ENCODE measurements around the gene NCAM2. TPM values are rescaled to one million over a fixed set of nuclear protein-coding genes. Genes with fewer than 3 reads are reported as not detected.
A peak's percentile ranks its signal among the peaks of the same experiment; 100 is the strongest.

NCAM2 gene
- total RNA-seq, 4 donors from 2014 or later: 0.96 to 1.6 TPM; not detected in 2

DNA sequence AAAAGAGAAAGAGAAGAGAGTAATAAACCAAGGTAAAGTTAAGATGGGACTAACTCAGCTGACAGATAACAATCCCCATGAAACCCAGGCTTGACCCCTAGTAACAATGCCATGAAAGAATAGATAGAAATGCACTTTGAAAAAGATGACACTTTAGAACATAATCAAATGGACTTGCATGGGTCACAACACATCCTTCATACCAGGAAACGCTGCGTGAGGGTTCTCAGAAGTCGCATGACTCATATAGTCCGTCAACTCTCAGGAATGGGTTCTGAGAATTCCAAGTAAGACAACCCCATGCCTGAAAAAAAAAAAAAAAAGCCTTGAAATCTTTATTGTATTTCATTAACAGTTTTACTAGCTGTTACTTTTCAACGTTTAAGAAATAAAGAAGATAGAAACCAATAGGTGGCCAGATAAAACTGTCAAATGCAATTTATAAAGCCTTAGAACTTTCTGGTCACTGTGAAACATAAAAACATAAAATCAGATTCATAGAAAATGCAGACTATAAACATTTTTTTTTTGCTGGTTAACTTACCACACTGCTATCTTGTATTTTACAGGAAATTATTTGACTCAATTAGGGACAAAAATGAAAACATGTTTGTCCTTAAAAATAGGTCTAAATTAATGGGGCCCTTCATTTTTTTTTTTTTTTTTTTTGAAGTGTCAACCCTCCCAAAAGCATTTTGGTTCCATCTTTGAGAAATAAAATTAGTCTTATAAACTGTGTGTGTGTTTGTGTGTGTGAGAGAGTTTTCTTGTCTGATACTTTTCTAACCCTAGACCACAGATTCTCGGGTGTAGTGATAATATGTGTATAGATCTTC, 202.1 kb downstream of the NCAM2 start:
- H3K27ac ChIP-seq: peak overlapping the region; percentile 57 to 77 (median 72)
- TF ChIP-seq POLR2A (IDR thresholded peaks at IDR 0.05) (no peak), EP300 (IDR thresholded peaks at IDR 0.05; ENCODE audit: low read depth) (peak; percentile 65), POLR2AphosphoS5 (IDR thresholded peaks at IDR 0.05) (peak in 2 of 3 donors; percentile 58 to 71)
- TF ChIP-seq, protein P1, sequence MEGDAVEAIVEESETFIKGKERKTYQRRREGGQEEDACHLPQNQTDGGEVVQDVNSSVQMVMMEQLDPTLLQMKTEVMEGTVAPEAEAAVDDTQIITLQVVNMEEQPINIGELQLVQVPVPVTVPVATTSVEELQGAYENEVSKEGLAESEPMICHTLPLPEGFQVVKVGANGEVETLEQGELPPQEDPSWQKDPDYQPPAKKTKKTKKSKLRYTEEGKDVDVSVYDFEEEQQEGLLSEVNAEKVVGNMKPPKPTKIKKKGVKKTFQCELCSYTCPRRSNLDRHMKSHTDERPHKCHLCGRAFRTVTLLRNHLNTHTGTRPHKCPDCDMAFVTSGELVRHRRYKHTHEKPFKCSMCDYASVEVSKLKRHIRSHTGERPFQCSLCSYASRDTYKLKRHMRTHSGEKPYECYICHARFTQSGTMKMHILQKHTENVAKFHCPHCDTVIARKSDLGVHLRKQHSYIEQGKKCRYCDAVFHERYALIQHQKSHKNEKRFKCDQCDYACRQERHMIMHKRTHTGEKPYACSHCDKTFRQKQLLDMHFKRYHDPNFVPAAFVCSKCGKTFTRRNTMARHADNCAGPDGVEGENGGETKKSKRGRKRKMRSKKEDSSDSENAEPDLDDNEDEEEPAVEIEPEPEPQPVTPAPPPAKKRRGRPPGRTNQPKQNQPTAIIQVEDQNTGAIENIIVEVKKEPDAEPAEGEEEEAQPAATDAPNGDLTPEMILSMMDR (IDR thresholded peaks at IDR 0.05): no peak

DNA sequence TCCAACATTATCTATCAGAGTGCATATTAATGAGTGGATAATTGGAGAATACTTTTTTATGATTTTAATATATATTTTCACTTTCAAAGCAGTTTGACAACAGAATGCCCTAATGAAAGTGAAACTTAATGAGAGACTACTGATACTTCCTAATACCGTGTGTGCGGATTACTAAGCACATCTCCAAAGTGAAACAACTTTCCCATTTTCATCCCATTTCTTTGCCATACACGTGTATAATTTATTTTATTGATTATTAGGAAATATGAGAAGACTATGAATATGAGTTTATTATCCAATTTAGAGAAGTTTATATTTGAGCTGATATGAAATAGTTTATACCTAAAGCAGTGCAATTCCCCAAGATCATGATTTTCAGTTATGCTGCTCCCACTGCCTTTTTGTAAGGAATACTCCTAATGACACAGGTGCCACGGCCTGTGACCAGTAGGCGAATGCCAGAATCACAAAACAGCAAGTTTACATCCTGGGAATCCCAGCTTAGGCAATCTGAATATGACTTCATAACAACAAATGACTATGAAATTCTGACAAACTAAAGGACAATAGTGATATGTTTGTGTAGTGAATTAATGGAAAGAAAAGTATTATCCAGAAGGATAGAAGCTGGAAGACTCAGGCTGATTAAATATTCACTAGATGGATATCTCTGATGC, 202.9 kb downstream of the NCAM2 start:
- H3K27ac ChIP-seq: peak overlapping the region in 3 of 4 donors; percentile 57 to 77 (median 73)
- H3K4me1 ChIP-seq: peaks cover 0 to 8% (median 2%) of the 10 kb centered on the region in 4 donors
- DNase-seq: no peak
- intact Hi-C loops (cut with DNase I; ENCODE audit: low total_unique reads): no loop called here
- no peaks in the 10 kb centered on the region for H3K27me3 ChIP-seq
- H3K36me3 ChIP-seq: no peaks in the 10 kb centered on the region
- TF ChIP-seq POLR2A (IDR thresholded peaks at IDR 0.05): no peak
- no peak for TF ChIP-seq EP300 (IDR thresholded peaks at IDR 0.05; ENCODE audit: low read depth)
- TF ChIP-seq POLR2AphosphoS5 (IDR thresholded peaks at IDR 0.05): no peak
- TF ChIP-seq, protein P1 (IDR thresholded peaks at IDR 0.05): no peak
- H3K9me3 ChIP-seq: no peaks in the 10 kb centered on the region
- peak overlapping the region in 2 of 4 donors; percentile 12 to 15 for H3K4me3 ChIP-seq
- in situ Hi-C loops (cut with MboI; ENCODE audit: low pct_ligation_motif_present in 1 of 4, low pct_unique_long_range_greater_than_20kb in 1 of 4, low sequenced_read_pairs in 3 of 4): no loop called here
- 44 to 66% methylated on average over 5 of the region's 5 CpGs for WGBS, 2 donors (ENCODE audit: low coverage in 1 of 2)

More for the DNA sequence above, 202.1 kb downstream of the NCAM2 start:
- intact Hi-C loops (cut with DNase I; ENCODE audit: low total_unique reads): no loop called here
- Histone ChIP-seq H3K27me3 (no peaks in the 10 kb centered on the region), H3K36me3 (no peaks in the 10 kb centered on the region), H3K9me3 (no peaks in the 10 kb centered on the region), H3K4me1 (peaks cover 0 to 8% (median 2%) of the 10 kb centered on the region in 4 donors), H3K4me3 (peak overlapping the region in 2 of 4 donors; percentile 12 to 15)
- 34 to 38% methylated on average over 6 of the region's 6 CpGs for WGBS, 2 donors (ENCODE audit: low coverage in 1 of 2)
- in situ Hi-C loops (cut with MboI; ENCODE audit: low pct_ligation_motif_present in 1 of 4, low pct_unique_long_range_greater_than_20kb in 1 of 4, low sequenced_read_pairs in 3 of 4): no loop called here
- peak; percentile 27 for DNase-seq

DNA sequence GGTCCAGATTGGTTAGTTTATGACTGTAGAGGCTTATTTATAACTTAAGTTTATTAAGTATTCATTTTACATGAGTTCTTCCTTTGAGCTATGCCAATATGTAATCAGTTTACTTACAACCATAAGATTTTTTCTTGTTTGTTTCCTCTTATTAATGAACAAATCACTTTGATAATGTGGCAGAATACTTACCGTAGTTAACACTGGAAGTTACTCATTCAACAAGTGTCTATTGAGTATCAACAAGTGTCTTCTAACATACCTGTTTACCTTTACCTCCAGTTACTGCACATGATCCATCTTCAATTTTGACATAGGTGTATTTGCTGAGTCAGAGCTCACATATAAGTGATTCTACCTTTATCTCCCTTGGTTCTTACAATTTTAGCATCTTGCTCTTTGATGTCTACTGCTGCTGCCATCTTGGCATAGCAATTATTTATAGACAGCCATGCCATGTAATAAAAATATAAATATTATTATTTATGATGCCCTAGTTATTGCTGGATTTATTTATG, 205.7 kb downstream of the NCAM2 start:
- Histone ChIP-seq H3K4me1 (peaks cover 0 to 8% (median 2%) of the 10 kb centered on the region in 4 donors), H3K9me3 (no peaks in the 10 kb centered on the region), H3K27ac (no peak overlapping the region), H3K36me3 (no peaks in the 10 kb centered on the region), H3K27me3 (no peaks in the 10 kb centered on the region), H3K4me3 (no peak overlapping the region)
- in situ Hi-C loops (cut with MboI; ENCODE audit: low pct_ligation_motif_present in 1 of 4, low pct_unique_long_range_greater_than_20kb in 1 of 4, low sequenced_read_pairs in 3 of 4): no loop called here
- WGBS, 2 donors (ENCODE audit: low coverage in 1 of 2): 92 to 98% methylated on average over 1 of the region's 1 CpG
- DNase-seq: no peak
- intact Hi-C loops (cut with DNase I; ENCODE audit: low total_unique reads): no loop called here
- no peak for TF ChIP-seq POLR2A (IDR thresholded peaks at IDR 0.05)
- no peak for TF ChIP-seq EP300 (IDR thresholded peaks at IDR 0.05; ENCODE audit: low read depth)
- TF ChIP-seq, protein P1 (IDR thresholded peaks at IDR 0.05): no peak
- no peak for TF ChIP-seq POLR2AphosphoS5 (IDR thresholded peaks at IDR 0.05)

DNA sequence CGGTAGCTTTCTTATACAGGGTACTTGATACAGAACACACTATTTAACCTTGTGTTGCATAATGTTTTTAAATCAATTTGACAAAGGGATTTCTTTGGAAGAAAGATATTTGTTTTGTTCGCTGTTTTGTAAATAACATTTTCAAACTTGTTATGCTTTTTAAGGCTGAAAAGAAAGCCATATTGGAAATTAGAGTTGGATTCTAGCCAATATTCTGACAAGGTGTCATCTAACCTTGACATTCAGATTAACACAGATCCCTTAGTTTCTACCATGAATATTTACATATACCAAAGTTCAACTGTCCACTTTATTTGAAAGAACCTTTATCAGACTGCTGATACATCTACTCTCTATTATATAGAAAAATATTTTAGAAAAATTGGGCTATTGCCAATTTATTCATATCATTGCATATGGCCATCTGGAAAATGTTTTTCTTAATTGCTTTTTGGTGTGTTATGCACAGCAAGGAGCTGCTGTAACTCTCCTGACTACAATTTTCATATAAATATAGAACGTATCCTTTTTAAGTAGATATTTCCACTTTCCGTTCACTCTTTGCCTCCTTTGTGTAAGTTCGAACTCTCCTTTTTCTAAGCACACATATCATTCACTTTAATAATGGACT, 206.3 kb downstream of the NCAM2 start:
- Histone ChIP-seq H3K9me3 (no peaks in the 10 kb centered on the region), H3K4me3 (no peak overlapping the region), H3K27ac (no peak overlapping the region), H3K36me3 (no peaks in the 10 kb centered on the region), H3K27me3 (no peaks in the 10 kb centered on the region), H3K4me1 (peaks cover 0 to 8% (median 2%) of the 10 kb centered on the region in 4 donors)
- intact Hi-C loops (cut with DNase I; ENCODE audit: low total_unique reads): no loop called here
- TF ChIP-seq EP300 (IDR thresholded peaks at IDR 0.05; ENCODE audit: low read depth) (no peak), POLR2AphosphoS5 (IDR thresholded peaks at IDR 0.05) (no peak), POLR2A (IDR thresholded peaks at IDR 0.05) (no peak)
- TF ChIP-seq, protein P1 (IDR thresholded peaks at IDR 0.05): no peak
- in situ Hi-C loops (cut with MboI; ENCODE audit: low pct_ligation_motif_present in 1 of 4, low pct_unique_long_range_greater_than_20kb in 1 of 4, low sequenced_read_pairs in 3 of 4): no loop called here
- 77 to 93% methylated on average over 5 of the region's 5 CpGs for WGBS, 2 donors (ENCODE audit: low coverage in 1 of 2)
- no peak for DNase-seq
